SH-SY5Y (cell line): ENCODE data around the gene CYP11A1.

ENCODE experiments used
- GATA2 ChIP-seq: IDR thresholded peaks from 2 replicates; pipeline ENCODE4 v1.6.1; 2011; ENCODE audit warnings: mild to moderate bottlenecking, low read depth, low read length
- GATA3 ChIP-seq: IDR thresholded peaks from 2 replicates; pipeline ENCODE4 v1.6.1; 2011; ENCODE audit warnings: low read depth, mild to moderate bottlenecking, low read length, moderate library complexity

GRCh38 chr15:74337607-74338211 is 29.7 kb downstream of the CYP11A1 start:
- TF ChIP-seq GATA2 = no peak
- no peak for TF ChIP-seq GATA3
